Tibial artery (tissue), 4 donors: ENCODE measurements around the gene PCIF1.
A peak's percentile ranks its signal among the peaks of the same experiment; 100 is the strongest.

ENCODE experiments used
- DNase-seq, 2 donors: peaks; one replicate each; pipeline ENCODE4 v3.0.0-alpha.2; 2019
- H3K27ac ChIP-seq, 2 donors: fragments of 200-600 bp; sonication (generic) in 1 of 2; 1 replicate in 1 of 2; 2 replicates in 1 of 2; pipeline ENCODE4 v1.5.1; 2018 to 2019; ENCODE audit warnings: mild to moderate bottlenecking in 1 of 2
- H3K27me3 ChIP-seq, 2 donors: fragments of 200-600 bp; sonication (generic) in 1 of 2; one replicate each; pipeline versions ENCODE4 v1.5.1 to v1.6.0; 2016 to 2019
- H3K36me3 ChIP-seq, 3 donors: fragments of 200-600 bp; sonication (generic) in 2 of 3; one replicate each; pipeline ENCODE4 v1.5.1; 2016 to 2019; ENCODE audit warnings: mild to moderate bottlenecking in 2 of 3
- H3K4me1 ChIP-seq, 4 donors: fragments of 200-600 bp; sonication (generic) in 2 of 4; 1 replicate in 3 of 4; 2 replicates in 1 of 4; pipeline ENCODE4 v1.5.1; 2016 to 2019
- H3K4me3 ChIP-seq, 2 donors: fragments of 200-600 bp; sonication (generic) in 1 of 2; 1 replicate in 1 of 2; 2 replicates in 1 of 2; pipeline ENCODE4 v1.5.1; 2018 to 2019; ENCODE audit warnings: mild to moderate bottlenecking in 2 of 2
- H3K9me3 ChIP-seq, 3 donors: fragments of 200-600 bp; sonication (generic) in 1 of 3; one replicate each; pipeline ENCODE4 v1.5.1; 2016 to 2019
- CTCF ChIP-seq, 2 experiments: fragments of 200-600 bp in 1 of 2; fragments of 450-650 bp in 1 of 2; IDR thresholded peaks; one replicate each; pipeline ENCODE4 v1.5.1; 2017 to 2019; ENCODE audit warnings: antibody characterized with exemption in 2 of 2, mild to moderate bottlenecking in 1 of 2, moderate library complexity in 1 of 2
- intact Hi-C: fragments of 100-400 bp; cut with DNase I; formaldehyde crosslinking; loops from one replicate; pipeline ENCODE4 v1.15.0; 2023; ENCODE audit warnings: low total_unique reads

The PCIF1 gene

DNA sequence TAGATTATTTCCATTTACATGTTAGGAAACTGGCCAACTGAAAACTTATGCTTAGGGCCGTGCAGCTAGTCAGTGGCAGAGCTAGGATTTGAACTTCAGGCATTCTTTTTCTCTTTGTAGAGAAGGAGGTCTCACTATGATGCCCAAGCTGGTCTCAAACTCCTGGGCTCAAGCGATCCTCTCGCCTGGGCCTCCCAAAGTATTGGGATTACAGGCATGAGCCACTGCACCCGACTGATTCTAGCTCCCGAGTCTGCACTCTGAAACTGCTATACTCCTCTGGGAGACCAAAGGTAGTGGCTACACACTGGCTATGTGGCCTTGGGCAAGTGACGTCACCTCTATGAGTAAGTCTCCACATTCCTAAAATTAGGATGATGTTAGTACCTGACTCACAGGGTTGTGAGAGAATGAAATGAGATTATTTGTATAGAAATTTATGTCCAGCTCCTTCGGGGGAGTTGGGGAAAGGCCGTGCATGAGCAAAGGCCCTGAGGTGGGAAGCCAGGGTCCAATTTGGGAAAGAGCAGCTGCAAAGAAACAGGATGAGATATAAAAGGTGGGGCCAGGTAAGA, 28.9 kb upstream of the PCIF1 start:
- no peaks in the 10 kb centered on the region for H3K4me1 ChIP-seq
- no peak overlapping the region for H3K27ac ChIP-seq
- intact Hi-C loops = no loop called here
- no peaks in the 10 kb centered on the region for H3K27me3 ChIP-seq
- no peak overlapping the region for H3K4me3 ChIP-seq
- H3K9me3 ChIP-seq = no peaks in the 10 kb centered on the region
- H3K36me3 ChIP-seq = peaks cover 0 to 18% (median 13%) of the 10 kb centered on the region in 3 donors
- DNase-seq = no peak
- TF ChIP-seq CTCF (IDR thresholded peaks at IDR 0.05) = no peak

DNA sequence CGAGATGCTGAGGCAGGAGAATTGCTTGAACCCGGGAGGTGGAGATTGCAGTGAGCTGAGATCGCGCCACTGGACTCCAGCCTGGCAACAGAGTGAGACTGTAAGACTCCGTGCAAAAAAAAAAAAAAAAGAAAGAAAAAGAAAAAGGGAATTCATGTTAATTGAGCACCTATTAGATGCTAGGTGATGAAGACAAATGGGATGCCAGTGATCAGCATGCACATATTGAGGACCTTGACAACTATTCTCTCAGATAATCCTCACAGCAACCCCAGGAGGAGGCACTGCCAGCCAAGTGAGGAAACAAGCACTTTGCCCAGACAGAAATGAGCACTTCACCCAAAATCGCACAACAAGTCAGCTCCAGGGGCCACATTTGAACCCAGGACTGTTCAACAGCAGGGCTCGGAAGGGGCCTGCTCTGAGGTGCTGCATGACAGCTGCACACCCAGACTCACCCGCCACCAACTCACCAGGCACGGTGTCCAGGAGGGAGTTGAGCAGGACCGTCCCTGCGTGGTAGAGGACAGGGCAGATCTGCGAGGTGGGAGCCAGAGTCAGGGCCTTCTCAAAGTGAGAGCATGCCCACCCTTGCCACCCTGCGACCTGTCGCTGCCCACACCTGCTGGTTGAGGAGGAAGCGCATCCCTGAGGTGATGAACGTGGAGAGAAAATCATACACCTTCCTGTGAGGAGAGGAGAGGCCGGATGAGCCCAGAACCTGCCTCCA, 27.1 kb upstream of the PCIF1 start:
- H3K36me3 ChIP-seq = peaks cover 0 to 9% (median 4%) of the 10 kb centered on the region in 3 donors
- intact Hi-C loops = no loop called here
- no peak overlapping the region for H3K27ac ChIP-seq
- H3K9me3 ChIP-seq = no peaks in the 10 kb centered on the region
- no peak for DNase-seq
- H3K27me3 ChIP-seq = peaks cover 0 to 2% of the 10 kb centered on the region in 2 donors
- no peak for TF ChIP-seq CTCF (IDR thresholded peaks at IDR 0.05)
- H3K4me3 ChIP-seq = no peak overlapping the region
- peaks cover 0 to 14% (median 14%) of the 10 kb centered on the region in 4 donors for H3K4me1 ChIP-seq

DNA sequence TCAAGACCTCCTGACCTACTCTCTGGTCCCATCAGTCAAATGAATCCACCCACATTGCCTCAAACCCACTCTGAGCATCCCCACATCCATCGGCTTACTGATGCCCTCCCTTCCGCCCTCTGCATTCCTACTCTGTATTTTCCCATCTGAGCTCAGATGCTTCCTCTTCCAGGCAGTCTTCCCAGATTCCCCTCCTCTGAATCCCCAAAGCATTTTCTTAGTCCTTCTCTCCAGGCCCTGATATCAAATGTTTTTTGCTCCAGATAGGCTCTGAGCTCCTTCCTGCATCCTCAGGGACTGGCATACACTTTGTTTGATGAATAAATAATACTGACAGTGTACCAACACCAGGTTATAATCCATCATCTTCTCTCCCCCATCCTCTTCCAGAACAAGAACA, 26.4 kb upstream of the PCIF1 start:
- H3K9me3 ChIP-seq = no peaks in the 10 kb centered on the region
- intact Hi-C loops = no loop called here
- H3K4me1 ChIP-seq = peaks cover 0 to 20% (median 20%) of the 10 kb centered on the region in 4 donors
- peaks cover 0 to 9% of the 10 kb centered on the region in 2 donors for H3K27me3 ChIP-seq
- no peak overlapping the region for H3K27ac ChIP-seq
- no peak for DNase-seq
- TF ChIP-seq CTCF (IDR thresholded peaks at IDR 0.05) = no peak
- peaks cover 0 to 9% (median 4%) of the 10 kb centered on the region in 3 donors for H3K36me3 ChIP-seq
- no peak overlapping the region for H3K4me3 ChIP-seq

DNA sequence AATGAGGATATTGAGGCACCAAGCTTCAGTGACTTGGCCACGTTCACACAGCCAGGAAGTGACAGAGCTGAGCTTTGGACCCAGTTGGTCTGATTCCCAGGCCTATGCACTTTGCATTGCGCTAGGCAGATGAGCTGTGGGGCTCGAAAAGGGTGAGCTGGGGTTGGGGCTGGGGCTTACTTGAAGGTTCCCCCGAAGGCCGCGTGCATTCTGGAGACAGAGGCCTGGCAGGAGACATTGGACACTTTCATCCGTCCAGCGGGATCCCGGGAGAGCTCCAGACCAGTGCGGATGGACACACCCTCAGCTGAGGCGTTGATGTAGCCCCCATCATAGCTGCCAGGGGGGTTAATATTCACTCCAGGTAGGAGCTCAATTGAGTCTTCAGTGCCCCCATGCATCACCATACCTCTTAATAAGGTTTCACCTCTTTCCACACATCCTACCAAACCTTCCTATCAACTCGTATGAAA, 25.1 kb upstream of the PCIF1 start:
- no peak overlapping the region for H3K4me3 ChIP-seq
- H3K36me3 ChIP-seq = peaks cover 0 to 8% (median 3%) of the 10 kb centered on the region in 3 donors
- H3K9me3 ChIP-seq = no peaks in the 10 kb centered on the region
- DNase-seq = no peak
- H3K27ac ChIP-seq = no peak overlapping the region
- TF ChIP-seq CTCF (IDR thresholded peaks at IDR 0.05) = no peak
- intact Hi-C loops = no loop called here
- peaks cover 0 to 13% of the 10 kb centered on the region in 2 donors for H3K27me3 ChIP-seq
- H3K4me1 ChIP-seq = peaks cover 0 to 20% (median 20%) of the 10 kb centered on the region in 4 donors

GRCh38 chr20:45909817-45910669, 24.4 kb upstream of the PCIF1 start:
- Histone ChIP-seq H3K4me1 (peaks cover 0 to 20% (median 20%) of the 10 kb centered on the region in 4 donors), H3K27ac (peak overlapping the region in 1 of 2 donors; percentile 38), H3K36me3 (peaks cover 0 to 2% (median 0%) of the 10 kb centered on the region in 3 donors), H3K4me3 (peak overlapping the region; percentile 17 to 58), H3K9me3 (no peaks in the 10 kb centered on the region), H3K27me3 (peaks cover 0 to 13% of the 10 kb centered on the region in 2 donors)
- TF ChIP-seq CTCF (IDR thresholded peaks at IDR 0.05) = no peak
- no peak for DNase-seq
- intact Hi-C loops = no loop called here
